SKM-1 (cell line): Measurements from ENCODE around the gene MRPL33.
"Not testable (repeated sequence)": the region's sequence is repeated elsewhere in the genome, so short reads cannot be mapped to it uniquely, and the experiment has no call there.

Experiments
- DNase-seq: peaks from one replicate; lab custom pipeline; 2025; ENCODE audit not compliant: unreplicated experiment; lab: John Stamatoyannopoulos, UW

The MRPL33 gene

GRCh38 chr2:27741673-27742072 is 29.8 kb upstream of the MRPL33 start:
- no peak for DNase-seq

- no peak for DNase-seq
Measured at GRCh38 chr2:27742571-27742970, 28.9 kb upstream of the MRPL33 start.

- not testable (repeated sequence) for DNase-seq
Measured at GRCh38 chr2:27745494-27745893, 26.0 kb upstream of the MRPL33 start.

- DNase-seq = no peak
Measured at GRCh38 chr2:27746325-27746724, 25.2 kb upstream of the MRPL33 start.

GRCh38 chr2:27747827-27748352 is 23.6 kb upstream of the MRPL33 start:
- no peak for DNase-seq

- not testable (repeated sequence) for DNase-seq
Measured at GRCh38 chr2:27748803-27749554, 22.5 kb upstream of the MRPL33 start.

GRCh38 chr2:27751377-27751776 is 20.1 kb upstream of the MRPL33 start:
- no peak for DNase-seq

- no peak for DNase-seq
Measured at GRCh38 chr2:27752551-27753237, 18.8 kb upstream of the MRPL33 start.

- DNase-seq = peak; percentile 84
Measured at GRCh38 chr2:27754138-27754588, 17.4 kb upstream of the MRPL33 start.

- DNase-seq = no peak
Measured at GRCh38 chr2:27754831-27755230, 16.7 kb upstream of the MRPL33 start.

- DNase-seq = no peak
Measured at GRCh38 chr2:27756091-27756490, 15.4 kb upstream of the MRPL33 start.

GRCh38 chr2:27756544-27757498 is 14.7 kb upstream of the MRPL33 start:
- DNase-seq = peak; percentile 76

GRCh38 chr2:27762951-27763906 is 8.3 kb upstream of the MRPL33 start:
- no peak for DNase-seq

- no peak for DNase-seq
Measured at GRCh38 chr2:27763907-27764267, 7.6 kb upstream of the MRPL33 start.

GRCh38 chr2:27764526-27764925 is 7.0 kb upstream of the MRPL33 start:
- not testable (repeated sequence) for DNase-seq

- DNase-seq = no peak
Measured at GRCh38 chr2:27765621-27766286, 5.8 kb upstream of the MRPL33 start.

- DNase-seq = no peak
Measured at GRCh38 chr2:27766287-27766661, 5.2 kb upstream of the MRPL33 start.

GRCh38 chr2:27771202-27771547 is 344 bp upstream of the MRPL33 start:
- DNase-seq = no peak

- DNase-seq = no peak
Measured at GRCh38 chr2:27772804-27773203, 1.3 kb downstream of the MRPL33 start.

GRCh38 chr2:27773959-27774358 is 2.4 kb downstream of the MRPL33 start:
- no peak for DNase-seq
